Left lobe of liver (tissue), 2 donors: ENCODE results near the gene STARD13. TPM values are rescaled to one million over a fixed set of nuclear protein-coding genes. Genes with fewer than 3 reads are reported as not detected.

ENCODE experiments used
- ATAC-seq: fragments of 200-7000 bp; cut with Tn5 transposase; one replicate; pipeline ENCODE4 v1.9.1; 2020; ENCODE audit warnings: mild to moderate bottlenecking, moderate library complexity
- DNase-seq: peaks from one replicate; pipeline ENCODE4 v3.0.0-alpha.2; 2020; ENCODE audit warnings: low spot score
- total RNA-seq: library from RNA; stranded (reverse); gene quantifications from one replicate; pipeline ENCODE4 v1.2.1, GENCODE V29; 2021
- donor health status: DM: no; HTN: no; CAD: no; lungs with moderate emphysema.
- donor health status: DM: no; HTN: yes; CAD: no.

The STARD13 gene, protein sequence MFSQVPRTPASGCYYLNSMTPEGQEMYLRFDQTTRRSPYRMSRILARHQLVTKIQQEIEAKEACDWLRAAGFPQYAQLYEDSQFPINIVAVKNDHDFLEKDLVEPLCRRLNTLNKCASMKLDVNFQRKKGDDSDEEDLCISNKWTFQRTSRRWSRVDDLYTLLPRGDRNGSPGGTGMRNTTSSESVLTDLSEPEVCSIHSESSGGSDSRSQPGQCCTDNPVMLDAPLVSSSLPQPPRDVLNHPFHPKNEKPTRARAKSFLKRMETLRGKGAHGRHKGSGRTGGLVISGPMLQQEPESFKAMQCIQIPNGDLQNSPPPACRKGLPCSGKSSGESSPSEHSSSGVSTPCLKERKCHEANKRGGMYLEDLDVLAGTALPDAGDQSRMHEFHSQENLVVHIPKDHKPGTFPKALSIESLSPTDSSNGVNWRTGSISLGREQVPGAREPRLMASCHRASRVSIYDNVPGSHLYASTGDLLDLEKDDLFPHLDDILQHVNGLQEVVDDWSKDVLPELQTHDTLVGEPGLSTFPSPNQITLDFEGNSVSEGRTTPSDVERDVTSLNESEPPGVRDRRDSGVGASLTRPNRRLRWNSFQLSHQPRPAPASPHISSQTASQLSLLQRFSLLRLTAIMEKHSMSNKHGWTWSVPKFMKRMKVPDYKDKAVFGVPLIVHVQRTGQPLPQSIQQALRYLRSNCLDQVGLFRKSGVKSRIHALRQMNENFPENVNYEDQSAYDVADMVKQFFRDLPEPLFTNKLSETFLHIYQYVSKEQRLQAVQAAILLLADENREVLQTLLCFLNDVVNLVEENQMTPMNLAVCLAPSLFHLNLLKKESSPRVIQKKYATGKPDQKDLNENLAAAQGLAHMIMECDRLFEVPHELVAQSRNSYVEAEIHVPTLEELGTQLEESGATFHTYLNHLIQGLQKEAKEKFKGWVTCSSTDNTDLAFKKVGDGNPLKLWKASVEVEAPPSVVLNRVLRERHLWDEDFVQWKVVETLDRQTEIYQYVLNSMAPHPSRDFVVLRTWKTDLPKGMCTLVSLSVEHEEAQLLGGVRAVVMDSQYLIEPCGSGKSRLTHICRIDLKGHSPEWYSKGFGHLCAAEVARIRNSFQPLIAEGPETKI
- total RNA-seq, result 14.1 TPM

GRCh38 chr13:33285420-33286124 lies at the start of gene STARD13:
STARD13 (minus strand) TSS chr13:33285755; CDS start chr13:33285638, 117 bp downstream.
- peak; percentile 90 for ATAC-seq
- peak; percentile 96 for DNase-seq

GRCh38 chr13:33334831-33335230 lies 49.3 kb upstream of the STARD13 start:
- ATAC-seq, result no peak
- DNase-seq, result no peak

- ATAC-seq (no peak), DNase-seq (no peak)
Measured at GRCh38 chr13:33331962-33332361, 46.4 kb upstream of the STARD13 start.

GRCh38 chr13:33330483-33330882 lies 44.9 kb upstream of the STARD13 start:
- no peak for ATAC-seq
- DNase-seq, result no peak

DNA sequence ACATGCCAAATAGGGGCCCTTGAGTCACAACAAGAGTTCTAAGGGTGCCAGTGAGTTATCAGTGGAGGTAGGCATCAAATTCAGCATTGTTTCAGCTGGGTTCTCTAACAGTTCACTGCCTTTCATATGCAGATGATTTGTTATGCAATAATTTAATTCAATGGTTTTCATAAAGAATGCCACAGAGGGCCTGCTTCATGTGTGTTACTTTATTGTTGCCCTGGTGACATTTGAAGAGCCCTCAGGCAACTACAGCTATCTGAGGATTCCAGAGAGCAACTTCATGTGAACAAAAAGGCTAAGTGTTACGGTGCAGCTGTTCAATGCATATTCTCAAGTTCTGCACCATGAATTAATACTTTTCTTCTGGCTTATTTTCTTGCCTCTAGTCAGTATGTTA lies 43.1 kb upstream of the STARD13 start:
- DNase-seq, result no peak
- no peak for ATAC-seq

- ATAC-seq (no peak), DNase-seq (no peak)
Measured at GRCh38 chr13:33326723-33327122, 41.2 kb upstream of the STARD13 start.

DNA sequence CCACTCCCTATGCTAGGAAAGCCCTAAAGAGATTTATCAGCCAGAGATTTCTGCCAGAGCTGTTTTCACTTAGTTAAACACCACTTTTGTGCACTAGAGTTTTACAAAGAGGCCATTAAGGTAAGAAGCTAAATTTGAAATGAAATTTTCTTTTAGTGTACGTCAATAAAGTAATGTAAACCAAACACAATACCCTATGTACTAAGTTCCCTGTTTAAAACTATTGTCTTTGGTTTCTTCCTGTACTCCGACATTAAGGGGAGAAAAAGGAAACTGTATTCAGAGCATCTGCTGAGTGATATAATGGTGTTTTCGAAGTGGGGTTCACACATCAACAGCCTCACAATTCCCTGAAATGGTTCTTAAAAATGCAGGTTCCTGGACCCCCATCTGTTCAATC lies 40.7 kb upstream of the STARD13 start:
- no peak for ATAC-seq
- DNase-seq, result no peak

DNA sequence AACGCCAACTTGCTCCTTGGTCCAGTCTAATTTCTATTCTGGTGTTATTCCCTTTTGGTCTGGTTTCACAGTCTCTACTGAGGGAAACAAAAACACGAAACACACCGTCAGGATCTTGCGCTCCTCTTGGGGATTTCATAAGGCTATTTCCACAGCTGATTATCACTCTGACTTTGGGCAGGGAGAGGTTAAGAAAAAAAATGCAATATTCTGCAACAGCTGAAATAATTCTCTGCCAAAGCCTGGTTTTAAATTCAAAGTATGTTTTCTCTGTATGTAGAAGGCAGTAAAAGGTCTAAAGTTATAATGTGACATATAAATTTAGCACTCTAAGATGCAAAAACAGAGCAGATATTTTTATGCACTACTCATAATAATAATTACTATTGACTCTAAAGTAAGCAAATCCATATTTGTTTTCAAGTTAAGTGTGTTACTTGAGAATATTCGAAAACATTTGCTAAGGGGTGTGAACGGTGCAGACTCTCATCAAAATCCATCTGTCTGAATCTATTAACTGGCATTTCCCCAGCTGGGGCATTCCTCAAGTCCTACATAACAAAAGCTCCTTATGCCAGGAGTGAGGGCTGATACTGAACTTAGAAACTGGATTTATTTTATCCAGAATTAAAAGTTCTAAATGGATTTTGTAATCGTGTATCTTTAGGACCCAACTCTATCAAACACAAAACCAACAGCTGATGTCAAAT lies 38.4 kb upstream of the STARD13 start:
- ATAC-seq (no peak), DNase-seq (no peak)

GRCh38 chr13:33322965-33323668 lies 37.6 kb upstream of the STARD13 start:
- ATAC-seq (no peak), DNase-seq (no peak)

DNA sequence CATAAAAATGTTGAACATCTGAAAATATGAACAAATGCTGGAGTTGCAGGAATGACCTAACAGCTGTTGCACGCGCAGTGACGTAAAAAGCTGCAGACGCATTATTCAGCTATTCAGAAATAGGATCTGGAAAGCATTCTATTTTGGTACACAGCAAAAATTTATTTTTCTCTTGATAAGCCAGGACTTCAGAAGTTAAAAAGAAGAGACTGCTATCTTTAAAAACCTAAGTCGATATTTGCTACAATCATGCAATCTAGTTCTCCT lies 36.9 kb upstream of the STARD13 start:
- DNase-seq (no peak), ATAC-seq (no peak)

- DNase-seq, result no peak
- no peak for ATAC-seq
Measured at GRCh38 chr13:33321686-33322542, 36.4 kb upstream of the STARD13 start.

DNA sequence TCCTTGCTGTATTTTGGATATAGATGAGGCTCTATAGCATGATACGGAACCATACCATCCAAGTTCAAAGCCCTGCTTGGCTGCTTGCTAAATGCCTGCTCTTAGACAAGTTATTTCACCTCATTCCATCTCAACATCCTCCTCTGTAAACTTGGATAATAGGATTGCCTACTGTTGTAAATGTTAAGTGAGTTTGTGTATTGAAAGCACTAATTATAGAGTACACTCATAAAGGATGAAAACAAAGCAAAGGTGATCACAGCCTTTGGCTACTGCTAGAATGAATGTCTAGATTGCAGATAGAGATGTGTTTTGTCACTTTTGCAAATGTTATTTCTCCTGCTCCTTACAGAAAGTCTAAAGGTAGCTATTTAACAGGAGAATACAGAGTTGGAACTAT lies 34.3 kb upstream of the STARD13 start:
- ATAC-seq (no peak), DNase-seq (no peak)

DNA sequence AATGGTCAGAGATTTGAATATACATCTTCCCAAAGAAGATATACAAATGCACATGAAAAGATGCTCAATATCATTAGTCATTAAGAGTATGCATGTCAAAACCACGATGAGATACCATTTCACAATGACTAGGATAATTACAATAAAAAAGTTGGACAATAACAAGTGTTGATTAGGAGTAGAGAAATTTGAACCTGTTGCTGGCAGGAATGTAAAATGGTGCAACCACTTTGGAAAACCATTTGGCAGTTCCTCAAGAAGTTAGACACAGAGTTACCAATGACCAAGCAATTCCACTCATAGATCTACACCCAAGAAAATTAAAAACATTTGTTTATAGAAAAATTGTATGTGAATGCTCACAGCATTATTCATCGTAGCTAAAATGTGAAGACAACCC lies 33.2 kb upstream of the STARD13 start:
- DNase-seq, result no peak
- no peak for ATAC-seq

DNA sequence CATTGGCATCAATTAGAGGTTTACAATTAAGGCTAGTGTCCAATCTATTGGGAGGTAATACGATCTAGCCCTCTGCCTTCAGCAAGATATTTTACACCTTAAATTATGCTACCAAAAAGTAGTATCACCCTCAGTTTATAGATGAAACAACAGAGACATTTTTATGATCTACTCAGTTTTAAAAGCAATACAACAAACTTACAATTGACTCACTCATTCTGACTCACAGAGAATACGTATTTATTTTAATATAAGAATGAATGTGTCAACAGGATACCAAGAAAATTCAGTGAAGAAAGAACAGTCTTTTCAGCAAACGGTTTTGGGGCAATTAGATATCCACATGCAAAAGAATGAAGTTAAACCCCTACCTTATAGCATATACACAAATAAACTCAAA lies 32.5 kb upstream of the STARD13 start:
- ATAC-seq, result no peak
- DNase-seq, result no peak

- DNase-seq (no peak), ATAC-seq (no peak)
Measured at GRCh38 chr13:33316890-33317289, 31.3 kb upstream of the STARD13 start.

DNA sequence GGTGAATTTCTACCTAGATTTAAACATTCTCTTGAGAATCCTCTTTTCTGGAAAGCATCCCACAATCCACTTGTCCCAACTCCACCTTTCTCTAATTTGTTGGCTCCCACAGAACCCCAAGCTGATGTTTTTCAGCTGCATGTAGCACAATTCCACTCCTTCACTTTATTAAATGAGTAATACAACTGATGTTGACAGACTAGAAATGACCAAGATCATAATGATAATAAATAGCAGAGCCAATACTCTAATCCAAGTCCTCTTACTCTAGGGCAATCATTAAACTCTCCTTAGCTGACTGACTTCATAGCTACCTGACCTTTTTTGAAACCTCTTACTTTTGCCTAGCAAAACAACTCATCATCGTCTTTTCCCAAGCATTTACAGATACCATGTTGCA lies 27.9 kb upstream of the STARD13 start:
- DNase-seq, result no peak
- ATAC-seq, result no peak

DNA sequence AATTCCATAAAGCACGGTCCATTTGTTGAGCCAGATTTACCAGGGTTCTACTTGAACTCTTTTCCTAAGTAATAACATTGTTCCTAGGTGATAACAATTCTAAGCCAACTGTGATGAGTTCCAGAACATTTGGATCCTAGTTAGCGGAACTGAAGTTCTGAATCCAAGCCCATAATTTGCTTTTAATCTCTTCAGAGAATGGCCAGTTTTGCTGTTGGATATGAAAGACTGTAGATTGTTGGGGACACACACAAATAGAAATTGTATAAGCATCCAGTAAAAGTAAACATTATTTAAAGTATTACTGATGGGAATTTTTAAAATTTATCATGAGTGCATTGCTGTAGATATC lies 27.3 kb upstream of the STARD13 start:
- no peak for DNase-seq
- ATAC-seq, result no peak

- ATAC-seq (peak; percentile 79), DNase-seq (no peak)
Measured at GRCh38 chr13:33312150-33312860, 26.8 kb upstream of the STARD13 start.
